ENCODE data around the gene GPR141.

GPR141 gene

GRCh38 chr7:37732253-37732652, 48.7 kb downstream of the GPR141 start:
- peak; percentile 40 for DNase-seq (ENCODE audit: low spot score)

- no peak for DNase-seq (ENCODE audit: low spot score)
These were observed 49.3 kb downstream of the GPR141 start for GRCh38 chr7:37732888-37733287.

GRCh38 chr7:37735196-37735595, 51.6 kb downstream of the GPR141 start:
- DNase-seq (ENCODE audit: low spot score), result no peak

DNA sequence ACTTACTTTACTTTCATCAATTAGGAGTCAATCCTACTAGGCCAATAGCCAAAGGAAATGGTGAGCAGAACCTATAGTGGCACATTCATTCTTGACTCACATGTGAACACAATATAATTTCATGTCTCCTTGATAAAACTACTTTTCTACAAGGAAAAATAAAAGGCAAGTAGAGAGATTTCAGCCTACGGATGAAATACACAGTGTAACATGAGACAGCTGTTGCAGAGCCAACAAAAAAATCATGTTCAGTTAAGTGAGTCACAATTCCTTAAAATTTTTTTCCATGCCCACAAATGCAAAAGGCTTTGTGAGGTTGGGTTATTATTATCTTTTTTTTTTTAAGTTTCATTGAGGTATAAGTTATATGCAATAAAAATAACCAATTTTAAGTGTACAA, 54.8 kb downstream of the GPR141 start:
- DNase-seq (ENCODE audit: low spot score), result no peak

- DNase-seq (ENCODE audit: low spot score), result no peak
These were observed 56.8 kb downstream of the GPR141 start for GRCh38 chr7:37740398-37740797.

GRCh38 chr7:37741776-37742175, 58.2 kb downstream of the GPR141 start:
- DNase-seq (ENCODE audit: low spot score), result no peak

DNA sequence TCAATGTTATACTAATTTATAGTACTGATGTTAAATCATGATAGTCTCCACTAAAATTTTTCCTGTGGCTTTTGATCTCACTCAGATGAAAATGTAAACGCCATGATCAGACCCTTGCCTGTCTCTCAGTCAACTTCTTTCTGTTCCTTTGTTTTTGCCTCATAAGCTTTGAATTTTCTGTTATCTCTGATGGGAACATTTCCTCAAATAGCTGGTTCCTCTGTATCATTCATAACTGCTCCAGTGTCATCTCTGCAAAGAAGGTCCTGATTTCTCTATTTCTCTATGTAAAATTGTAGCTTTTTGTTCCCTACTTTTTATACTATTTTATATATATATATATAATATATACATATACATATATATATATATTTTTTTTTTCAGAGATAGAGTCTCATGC, 67.5 kb downstream of the GPR141 start:
- no peak for DNase-seq (ENCODE audit: low spot score)

- no peak for DNase-seq (ENCODE audit: low spot score)
These were observed 70.0 kb downstream of the GPR141 start for GRCh38 chr7:37753398-37754050.

GRCh38 chr7:37756797-37757551, 73.4 kb downstream of the GPR141 start:
- DNase-seq (ENCODE audit: low spot score), result no peak

DNA sequence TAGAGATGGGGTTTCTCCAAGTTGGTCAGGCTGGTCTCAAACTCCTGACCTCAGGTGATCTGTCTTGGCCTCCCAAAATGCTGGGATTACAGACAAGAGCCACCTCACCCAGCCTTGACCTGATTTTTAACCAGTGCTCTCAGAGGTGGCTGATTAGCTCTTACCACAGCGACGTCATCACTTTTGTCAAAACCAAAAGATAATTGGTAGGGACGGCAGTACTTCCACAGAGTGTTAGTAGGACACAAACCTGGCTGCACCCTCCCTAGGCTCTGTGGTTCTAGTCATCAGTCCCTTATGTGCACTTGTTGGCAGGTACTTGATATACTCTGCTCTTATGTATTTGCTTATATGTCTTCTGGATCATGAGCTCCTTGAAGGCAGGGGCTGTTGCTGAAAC, 74.0 kb downstream of the GPR141 start:
- DNase-seq (ENCODE audit: low spot score), result no peak

- no peak for DNase-seq (ENCODE audit: low spot score)
These were observed 75.0 kb downstream of the GPR141 start for GRCh38 chr7:37758501-37759045.

DNA sequence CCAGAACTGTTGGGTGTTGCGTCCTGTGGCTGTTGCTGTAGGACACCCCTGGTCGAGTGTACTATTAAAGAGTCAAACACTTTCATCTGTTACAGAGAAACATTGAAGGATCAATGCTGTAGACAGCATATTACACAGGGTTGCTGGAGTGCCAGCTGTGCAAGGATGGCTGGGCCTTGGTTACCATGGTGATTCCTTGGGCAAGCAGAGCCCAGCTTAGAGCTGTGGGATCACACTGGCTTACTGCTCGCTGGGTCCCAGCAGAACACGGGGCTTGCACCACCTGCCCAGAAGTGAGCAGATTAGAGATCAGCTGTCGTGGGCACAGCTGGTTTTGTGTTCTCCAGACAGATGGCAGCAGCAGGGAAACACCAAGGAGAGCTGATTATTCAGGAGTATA, 76.0 kb downstream of the GPR141 start:
- DNase-seq (ENCODE audit: low spot score), result no peak

DNA sequence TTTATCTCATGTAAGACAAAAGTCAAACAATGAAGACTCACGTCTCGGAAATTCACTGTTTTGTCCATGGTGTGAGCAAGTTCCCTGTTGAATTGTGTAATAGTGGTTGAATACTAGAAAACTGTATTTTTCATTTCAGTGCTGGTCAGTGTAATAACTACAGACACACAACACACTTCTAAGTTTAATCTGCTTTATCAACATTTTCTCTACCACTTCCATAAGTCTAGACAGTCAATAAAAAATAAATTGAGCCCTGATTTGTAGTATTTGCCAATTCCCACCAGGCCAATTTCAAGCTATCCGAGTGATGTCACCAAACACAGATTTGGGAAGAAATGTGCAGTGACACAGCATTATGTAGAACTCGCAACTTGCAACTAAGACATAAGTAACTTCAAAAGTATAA, 81.9 kb downstream of the GPR141 start:
- no peak for DNase-seq (ENCODE audit: low spot score)

- no peak for DNase-seq (ENCODE audit: low spot score)
These were observed 82.4 kb downstream of the GPR141 start for GRCh38 chr7:37765872-37766525.

DNA sequence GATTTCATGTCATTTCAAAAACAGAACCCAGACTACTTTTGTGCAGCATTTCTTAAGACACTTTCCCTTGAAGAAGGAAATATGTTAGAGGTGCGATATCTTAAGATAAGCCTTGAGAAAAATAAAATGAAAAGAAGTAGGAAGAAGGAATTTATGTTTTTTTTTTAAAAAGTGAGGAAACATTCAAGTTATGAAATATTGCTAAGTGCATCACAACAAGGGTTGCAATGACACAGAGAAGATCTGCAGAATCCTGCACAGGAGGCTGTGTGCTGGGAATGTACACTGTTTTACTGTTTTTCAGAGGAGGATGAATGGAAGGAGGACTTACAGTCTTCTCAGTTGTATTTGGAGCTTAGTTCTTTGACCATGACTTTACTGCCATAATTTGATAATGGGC, 85.0 kb downstream of the GPR141 start:
- DNase-seq (ENCODE audit: low spot score), result no peak

DNA sequence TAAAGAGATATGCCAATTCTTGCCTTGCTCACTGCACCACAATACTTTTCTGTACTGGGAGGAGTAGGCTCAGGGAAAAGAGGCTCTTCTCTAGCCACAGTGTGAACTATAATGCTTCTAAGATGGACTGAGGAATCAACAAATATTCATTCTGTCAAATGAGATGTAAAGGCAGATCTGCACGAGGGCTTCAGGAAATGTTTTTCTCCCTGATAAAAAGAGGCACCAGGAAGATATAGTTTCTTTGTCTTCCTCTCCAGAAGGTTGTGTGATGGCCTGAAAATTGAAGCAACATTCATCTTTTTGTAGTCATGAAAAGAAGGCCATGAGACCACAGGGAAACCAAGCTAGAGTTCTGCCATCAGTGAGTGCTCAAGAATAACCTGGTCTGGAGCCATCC, 85.7 kb downstream of the GPR141 start:
- no peak for DNase-seq (ENCODE audit: low spot score)

DNA sequence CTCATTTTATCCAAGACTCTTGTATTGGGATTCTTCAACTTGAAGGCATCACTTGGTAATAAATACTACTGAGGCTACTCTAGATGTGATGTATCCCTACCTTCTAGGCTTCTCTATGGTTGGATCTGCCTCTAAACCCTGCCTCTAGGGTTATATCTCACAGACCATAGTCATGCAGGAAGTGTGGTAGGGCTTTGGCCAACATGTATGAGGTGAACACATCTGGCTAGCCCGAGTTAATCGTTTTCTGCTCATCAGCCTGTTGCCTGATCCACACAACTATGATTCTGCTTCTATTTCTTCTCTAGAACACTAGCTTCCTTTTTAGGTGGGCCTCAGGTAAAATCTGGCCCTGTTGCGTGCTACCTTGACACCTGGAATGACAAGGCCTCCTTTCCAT, 86.2 kb downstream of the GPR141 start:
- DNase-seq (ENCODE audit: low spot score), result no peak

- no peak for DNase-seq (ENCODE audit: low spot score)
These were observed 87.3 kb downstream of the GPR141 start for GRCh38 chr7:37770838-37771237.

DNA sequence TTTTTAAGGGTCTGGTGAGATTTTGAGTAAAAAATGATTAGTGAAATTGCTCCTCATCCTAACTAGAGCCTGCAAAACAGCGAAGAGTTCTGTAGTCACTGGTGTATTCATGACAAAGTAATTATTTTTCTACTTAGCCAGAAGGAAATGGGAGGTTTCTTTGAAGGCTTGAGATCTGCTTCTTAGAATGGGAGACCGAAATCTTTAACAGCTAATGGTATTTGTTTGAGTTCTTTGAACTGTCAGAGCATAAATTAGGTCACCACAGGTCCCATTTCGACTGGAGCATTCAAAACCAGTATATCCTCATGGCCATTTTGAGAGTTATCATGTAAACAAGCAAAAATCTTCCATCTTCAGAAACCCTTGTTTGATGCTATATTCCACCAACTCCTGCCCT, 87.8 kb downstream of the GPR141 start:
- DNase-seq (ENCODE audit: low spot score), result no peak

GRCh38 chr7:37771801-37772200, 88.2 kb downstream of the GPR141 start:
- no peak for DNase-seq (ENCODE audit: low spot score)

- no peak for DNase-seq (ENCODE audit: low spot score)
These were observed 92.4 kb downstream of the GPR141 start for GRCh38 chr7:37775921-37776320.

DNA sequence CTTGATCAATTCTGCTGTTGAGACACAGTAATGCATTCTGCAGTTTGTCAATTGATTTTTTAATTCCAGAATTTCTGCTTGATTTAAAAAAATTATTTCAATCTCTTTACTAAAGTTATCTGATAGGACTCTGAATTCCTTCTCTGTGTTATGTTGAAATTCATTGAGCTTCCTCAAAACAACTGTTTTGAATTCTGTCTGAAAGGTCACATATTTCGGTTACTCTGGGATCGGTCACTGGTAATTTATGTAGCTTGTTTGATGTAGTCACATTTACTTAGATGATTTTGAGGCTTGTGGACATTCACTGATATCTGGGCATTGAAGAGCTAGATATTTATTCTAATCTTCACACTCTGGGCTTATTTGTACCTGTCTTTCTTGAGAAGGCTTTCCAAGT, 97.6 kb downstream of the GPR141 start:
- DNase-seq (ENCODE audit: low spot score), result no peak

DNA sequence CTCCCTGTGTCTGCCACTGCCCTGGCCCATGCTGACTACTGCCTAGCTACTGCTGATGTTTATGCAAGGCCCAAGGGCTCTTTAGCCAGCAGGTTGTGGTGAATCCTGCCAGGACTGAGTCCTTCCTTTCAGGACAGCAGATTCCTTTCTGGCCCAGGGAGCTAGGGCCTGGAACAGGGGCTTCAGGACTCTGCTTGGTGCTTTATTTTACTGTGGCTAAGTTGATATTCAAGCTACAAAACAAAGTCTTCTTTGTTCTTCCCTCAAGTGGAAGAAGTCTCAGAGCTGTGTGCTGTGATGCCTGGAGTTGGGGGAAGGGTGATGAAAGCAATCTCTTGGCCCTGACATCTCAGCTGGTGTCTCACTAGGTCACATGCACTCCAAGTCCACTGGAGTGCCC, 98.6 kb downstream of the GPR141 start:
- DNase-seq (ENCODE audit: low spot score), result no peak

All from HuH-7 (cell line).